ENCODE measurements around the gene COL18A1.

DNA sequence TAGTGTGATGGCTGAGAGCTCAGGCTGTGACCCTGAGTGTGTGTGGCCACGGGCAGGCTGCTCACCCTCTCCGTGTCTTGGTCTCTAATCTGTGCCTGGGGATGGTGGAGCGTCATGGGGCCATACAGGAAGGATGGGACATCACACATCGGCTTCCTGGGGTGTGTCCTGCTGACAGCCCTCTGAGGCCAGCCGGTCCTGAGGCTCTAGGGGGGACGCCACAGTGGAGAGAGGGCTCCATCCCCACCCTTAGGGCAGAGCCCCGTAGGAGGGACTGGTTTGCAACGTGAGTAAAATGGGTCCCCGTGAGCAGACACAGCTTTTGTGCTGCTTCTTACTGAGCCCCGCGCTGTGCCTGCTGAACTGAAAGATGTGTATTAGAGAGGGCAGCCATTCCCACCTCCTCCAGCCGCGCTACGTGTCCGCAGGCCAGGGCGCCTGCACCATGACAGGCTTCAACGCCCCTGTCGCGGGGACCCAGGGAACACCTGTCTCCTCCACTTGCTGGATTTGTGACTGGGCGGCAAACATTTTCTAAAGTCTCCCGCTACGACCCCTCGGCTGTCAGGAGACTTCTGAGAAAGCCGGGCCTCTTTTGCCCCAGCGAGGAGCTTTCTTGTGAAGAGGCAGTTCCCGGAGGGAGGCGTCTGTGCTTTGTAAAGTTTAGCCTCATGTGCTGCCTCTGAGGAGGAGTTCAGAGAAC is 8.1 kb downstream of the COL18A1 start:
- TF ChIP-seq CTCF (optimal IDR thresholded peaks at IDR 0.05 in 1 of 3, IDR thresholded peaks at IDR 0.05 in 1 of 3, conservative IDR thresholded peaks at IDR 0.05 in 1 of 3; ENCODE audit: extremely low read depth in 1 of 3, insufficient read depth in 2 of 3, low read length in 3 of 3) (no peak), EZH2 (IDR thresholded peaks at IDR 0.05; ENCODE audit: low read length) (no peak)

Measured in keratinocyte (primary cell).